HEK293 (cell line): ENCODE data around the gene RPL31.

ENCODE experiments used
- EGR2 ChIP-seq: fragments of 450-650 bp; formaldehyde crosslinking; IDR thresholded peaks from 2 replicates; pipeline ENCODE4 v1.5.1; 2016; ENCODE audit warnings: low read depth, missing biosample characterization, missing genetic modification characterization
- HOXD13 ChIP-seq: sonication (generic); formaldehyde crosslinking; IDR thresholded peaks from 2 replicates; pipeline ENCODE4 v1.8.0; 2022; ENCODE audit warnings: missing genetic modification reagents, borderline replicate concordance
- IKZF3 ChIP-seq: fragments of 450-650 bp; IDR thresholded peaks from 2 replicates; pipeline ENCODE4 v1.5.0; 2018; ENCODE audit warnings: missing biosample characterization, mild to moderate bottlenecking, missing genetic modification characterization, moderate library complexity
- KLF16 ChIP-seq: fragments of 450-650 bp; formaldehyde crosslinking; IDR thresholded peaks from 2 replicates; pipeline ENCODE4 v1.5.1; 2017; ENCODE audit warnings: missing biosample characterization, missing genetic modification characterization
- KLF8 ChIP-seq: fragments of 450-650 bp; formaldehyde crosslinking; IDR thresholded peaks from 2 replicates; pipeline ENCODE4 v1.5.1; 2016; ENCODE audit warnings: missing biosample characterization, missing genetic modification characterization
- KLF9 ChIP-seq: fragments of 450-650 bp; formaldehyde crosslinking; IDR thresholded peaks from 2 replicates; pipeline ENCODE4 v1.5.1; 2016; ENCODE audit warnings: missing biosample characterization, missing genetic modification characterization, low read depth
- OSR2 ChIP-seq: fragments of 450-650 bp; formaldehyde crosslinking; IDR thresholded peaks from 2 replicates; pipeline ENCODE4 v1.5.1; 2016; ENCODE audit warnings: missing biosample characterization, missing genetic modification characterization
- OVOL3 ChIP-seq: fragments of 450-650 bp; formaldehyde crosslinking; IDR thresholded peaks from 2 replicates; pipeline ENCODE4 v1.5.1; 2016; ENCODE audit warnings: missing biosample characterization, missing genetic modification characterization
- PBX3 ChIP-seq: sonication (generic); formaldehyde crosslinking; IDR thresholded peaks from 2 replicates; pipeline ENCODE4 v1.8.1; 2022; ENCODE audit warnings: mild to moderate bottlenecking, moderate library complexity, missing genetic modification reagents
- PRDM1 ChIP-seq: fragments of 450-650 bp; formaldehyde crosslinking; IDR thresholded peaks from 2 replicates; pipeline ENCODE4; 2016; ENCODE audit warnings: missing biosample characterization, missing genetic modification characterization
- PRDM10 ChIP-seq: fragments of 450-650 bp; formaldehyde crosslinking; IDR thresholded peaks from 2 replicates; pipeline ENCODE4 v1.5.1; 2016; ENCODE audit warnings: missing biosample characterization, missing genetic modification characterization
- SETDB1 ChIP-seq: IDR thresholded peaks from one replicate; pipeline ENCODE4 v1.6.1; 2017; ENCODE audit warnings: mild to moderate bottlenecking, low read length, moderate library complexity, mixed read lengths; ENCODE audit not compliant: insufficient read length
- YY2 ChIP-seq: fragments of 450-650 bp; formaldehyde crosslinking; IDR thresholded peaks from 2 replicates; pipeline ENCODE4 v1.5.1; 2016; ENCODE audit warnings: missing biosample characterization, missing genetic modification characterization
- ZBTB10 ChIP-seq: fragments of 450-650 bp; formaldehyde crosslinking; IDR thresholded peaks from 2 replicates; pipeline ENCODE4 v1.5.1; 2016; ENCODE audit warnings: missing biosample characterization, missing genetic modification characterization
- ZBTB17 ChIP-seq: fragments of 450-650 bp; formaldehyde crosslinking; IDR thresholded peaks from 2 replicates; pipeline ENCODE4 v1.5.1; 2016; ENCODE audit warnings: missing biosample characterization, missing genetic modification characterization
- ZBTB49 ChIP-seq: fragments of 450-650 bp; formaldehyde crosslinking; IDR thresholded peaks from 2 replicates; pipeline ENCODE4 v1.5.1; 2016; ENCODE audit warnings: missing biosample characterization, missing genetic modification characterization, low read depth
- ZBTB7A ChIP-seq: fragments of 450-650 bp; formaldehyde crosslinking; IDR thresholded peaks from 2 replicates; pipeline ENCODE4 v1.5.1; 2016; ENCODE audit warnings: low read depth, missing biosample characterization, missing genetic modification characterization
- ZFHX2 ChIP-seq: fragments of 450-650 bp; formaldehyde crosslinking; conservative IDR thresholded peaks from 2 replicates; pipeline ENCODE4 v1.5.1; 2016; ENCODE audit warnings: missing biosample characterization, missing genetic modification characterization
- ZNF121 ChIP-seq: fragments of 450-650 bp; formaldehyde crosslinking; IDR thresholded peaks from 2 replicates; pipeline ENCODE4 v1.5.1; 2016; ENCODE audit warnings: missing biosample characterization, missing genetic modification characterization
- ZNF324 ChIP-seq: fragments of 450-650 bp; formaldehyde crosslinking; IDR thresholded peaks from 2 replicates; pipeline ENCODE4 v1.5.1; 2016; ENCODE audit warnings: missing biosample characterization, missing genetic modification characterization
- ZNF558 ChIP-seq: fragments of 450-650 bp; formaldehyde crosslinking; IDR thresholded peaks from 2 replicates; pipeline ENCODE4 v1.5.1; 2016; ENCODE audit warnings: missing biosample characterization, missing genetic modification characterization
- ZNF561 ChIP-seq: fragments of 450-650 bp; IDR thresholded peaks from 2 replicates; pipeline ENCODE4 v1.5.1; 2018; ENCODE audit warnings: missing biosample characterization, missing genetic modification characterization, borderline replicate concordance
- ZNF654 ChIP-seq: fragments of 450-650 bp; formaldehyde crosslinking; IDR thresholded peaks from 2 replicates; pipeline ENCODE4 v1.5.1; 2016; ENCODE audit warnings: low read depth, missing biosample characterization, missing genetic modification characterization
- ZNF692 ChIP-seq: fragments of 450-650 bp; formaldehyde crosslinking; IDR thresholded peaks from 2 replicates; pipeline ENCODE4 v1.5.1; 2016; ENCODE audit warnings: missing biosample characterization, missing genetic modification characterization
- ZNF704 ChIP-seq: fragments of 450-650 bp; formaldehyde crosslinking; IDR thresholded peaks from 2 replicates; pipeline ENCODE4 v1.5.1; 2016; ENCODE audit warnings: missing biosample characterization, missing genetic modification characterization

Gene RPL31

GRCh38 chr2:101001691-101002561 lies at the start of gene RPL31 (continued):
- TF ChIP-seq ZNF692 (peak; percentile 100), PBX3 (CRISPR knock-in tag) (peak; percentile 74; the same call in 1 of the 2 replicates), ZBTB49 (tag by site-specific recombination) (no peak), ZFHX2 (tag by site-specific recombination) (peak; percentile 25; the same call in 1 of the 2 replicates), SETDB1 (peak; percentile 65), KLF16 (peak; percentile 75), OSR2 (tag by site-specific recombination) (no peak), ZNF121 (0 out of 2 replicates have a peak, but pooled peaks have one; percentile 33), KLF8 (tag by site-specific recombination) (peak; percentile 75; the same call in 1 of the 2 replicates), ZBTB7A (no peak), ZNF654 (no peak), YY2 (tag by site-specific recombination) (no peak), EGR2 (tag by site-specific recombination) (no peak), ZBTB17 (peak; percentile 42), ZNF558 (tag by site-specific recombination) (no peak), HOXD13 (CRISPR knock-in tag) (no peak; the same call in 1 of the 2 replicates), ZNF324 (tag by site-specific recombination) (no peak), ZNF561 (tag by site-specific recombination) (peak; percentile 36; the same call in 1 of the 2 replicates), OVOL3 (tag by site-specific recombination) (0 out of 2 replicates have a peak, but pooled peaks have one; percentile 17), PRDM1 (no peak), KLF9 (tag by site-specific recombination) (peak; percentile 94), PRDM10 (0 out of 2 replicates have a peak, but pooled peaks have one; percentile 17), ZNF704 (tag by site-specific recombination) (no peak), IKZF3 (0 out of 2 replicates have a peak, but pooled peaks have one; percentile 29), ZBTB10 (tag by site-specific recombination) (no peak)
